Measurements from ENCODE around the gene UGT1A7.

DNA sequence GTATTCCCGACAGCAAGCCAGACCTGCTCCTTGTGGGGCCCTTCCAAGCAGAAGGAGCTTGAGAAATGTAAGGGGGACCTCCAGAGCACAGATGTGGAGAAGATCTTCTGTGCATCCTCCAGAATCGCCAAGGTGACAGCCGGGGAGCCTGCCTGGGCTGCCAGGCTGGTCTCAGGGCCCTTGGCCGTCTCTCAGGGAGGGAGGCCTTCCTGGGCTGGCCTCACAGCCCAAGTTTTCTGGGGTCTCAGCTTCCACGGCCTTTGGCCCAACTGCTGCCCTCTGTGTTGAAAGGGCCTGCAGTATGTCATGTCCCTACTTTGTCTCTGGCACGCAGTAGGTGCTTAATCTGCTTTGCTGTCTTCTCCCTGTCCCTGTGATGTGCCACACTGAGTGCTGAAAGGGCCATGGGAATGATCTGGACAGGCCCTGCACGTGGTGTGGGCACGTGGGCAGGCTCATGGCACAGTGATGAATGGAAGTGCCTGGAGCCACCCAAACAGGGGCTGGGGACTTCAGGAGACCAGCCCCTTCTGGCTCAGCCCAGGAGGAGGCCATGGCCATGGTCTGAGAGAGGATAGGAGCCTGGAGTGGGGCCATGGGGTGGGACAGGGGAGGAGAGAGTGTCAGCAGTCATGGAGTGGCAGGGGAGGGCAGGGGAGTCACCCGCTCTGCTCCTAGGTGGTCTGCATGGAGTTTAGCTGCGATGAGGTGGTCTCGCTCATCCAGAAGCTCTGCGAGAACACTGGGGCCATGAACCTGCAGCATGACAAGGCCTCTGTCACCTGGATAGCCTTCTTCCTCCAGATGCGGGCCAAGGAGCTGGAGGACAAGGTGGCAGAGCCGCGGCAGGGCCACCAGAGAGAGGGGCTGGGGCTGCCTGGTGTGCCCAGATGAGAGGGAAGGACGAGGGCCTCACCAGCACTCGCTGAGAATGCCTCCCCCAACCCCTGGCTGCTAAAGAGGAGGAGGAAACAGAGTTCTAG, 137.2 kb downstream of the UGT1A7 start:
- TF ChIP-seq EZH2 (IDR thresholded peaks at IDR 0.05; ENCODE audit: low read length) (no peak), CTCF (optimal IDR thresholded peaks at IDR 0.05 in 1 of 3, IDR thresholded peaks at IDR 0.05 in 1 of 3, conservative IDR thresholded peaks at IDR 0.05 in 1 of 3; ENCODE audit: extremely low read depth in 1 of 3, insufficient read depth in 2 of 3, low read length in 3 of 3) (no peak)
